ENCODE measurements around the gene AHI1. TPM values are rescaled to one million over a fixed set of nuclear protein-coding genes. Genes with fewer than 3 reads are reported as not detected.

AHI1 gene
- total and polyA plus RNA-seq, 2 donors (not counting 1 experiment from before 2014, with no cell fraction given), result 14.2 to 22.8 TPM

DNA sequence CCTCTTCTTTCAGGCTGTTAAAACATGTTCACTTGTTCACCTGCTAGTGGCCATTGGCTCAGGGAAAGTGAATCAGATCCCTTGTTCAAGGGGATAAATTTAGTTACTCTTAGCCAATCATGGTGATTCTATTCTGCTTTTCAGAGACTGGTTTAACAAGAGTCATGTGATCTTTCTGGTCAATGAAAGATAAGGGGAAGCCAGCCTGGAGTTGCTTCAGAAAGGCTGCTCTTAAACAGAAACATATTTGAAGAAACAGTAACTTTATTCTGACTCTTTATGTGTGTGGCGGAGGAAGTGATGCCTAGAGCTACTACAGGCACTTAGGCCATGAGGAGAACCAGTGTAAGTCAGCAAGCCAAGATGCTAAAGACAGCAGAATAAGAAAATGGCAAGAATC lies 28.1 kb upstream of the AHI1 start:
- H3K4me3 ChIP-seq (replicated peaks in 1 of 4; ENCODE audit: control extremely low read depth in 1 of 4, insufficient read depth in 1 of 4, low read depth in 3 of 4, low read length in 4 of 4), result no peak overlapping the region
- no peak overlapping the region for H3K9ac ChIP-seq (ENCODE audit: insufficient read depth, low read length)
- no peaks in the 10 kb centered on the region for H3K27me3 ChIP-seq (ENCODE audit: control insufficient read depth, insufficient read depth, low read length)
- no peak overlapping the region for H3K27ac ChIP-seq (ENCODE audit: insufficient read depth, low read length)
- no peaks in the 10 kb centered on the region for H3K36me3 ChIP-seq (ENCODE audit: control insufficient read depth, insufficient read depth, low read length)
- peaks cover 2% of the 10 kb centered on the region for H3K4me1 ChIP-seq (ENCODE audit: control insufficient read depth, extremely low read depth, insufficient read depth, low read length)
- H3K4me2 ChIP-seq (ENCODE audit: extremely low read depth, insufficient read depth, low read length), result no peak overlapping the region
- no peak for TF ChIP-seq EZH2 (IDR thresholded peaks at IDR 0.05; ENCODE audit: low read length, missing control alignments)
- DNase-seq (ENCODE audit: low read depth in 2 of 2), result no peak
- no peak overlapping the region for H2AFZ ChIP-seq (ENCODE audit: low read length)
- no peaks in the 10 kb centered on the region for H3K79me2 ChIP-seq (ENCODE audit: control insufficient read depth, insufficient read depth, low read length)
- H3K9me3 ChIP-seq (ENCODE audit: control insufficient read depth, insufficient read depth, low read depth, low read length), result no peaks in the 10 kb centered on the region
- no peaks in the 10 kb centered on the region for H4K20me1 ChIP-seq (ENCODE audit: control insufficient read depth, extremely low read depth, insufficient read depth, low read length)

DNA sequence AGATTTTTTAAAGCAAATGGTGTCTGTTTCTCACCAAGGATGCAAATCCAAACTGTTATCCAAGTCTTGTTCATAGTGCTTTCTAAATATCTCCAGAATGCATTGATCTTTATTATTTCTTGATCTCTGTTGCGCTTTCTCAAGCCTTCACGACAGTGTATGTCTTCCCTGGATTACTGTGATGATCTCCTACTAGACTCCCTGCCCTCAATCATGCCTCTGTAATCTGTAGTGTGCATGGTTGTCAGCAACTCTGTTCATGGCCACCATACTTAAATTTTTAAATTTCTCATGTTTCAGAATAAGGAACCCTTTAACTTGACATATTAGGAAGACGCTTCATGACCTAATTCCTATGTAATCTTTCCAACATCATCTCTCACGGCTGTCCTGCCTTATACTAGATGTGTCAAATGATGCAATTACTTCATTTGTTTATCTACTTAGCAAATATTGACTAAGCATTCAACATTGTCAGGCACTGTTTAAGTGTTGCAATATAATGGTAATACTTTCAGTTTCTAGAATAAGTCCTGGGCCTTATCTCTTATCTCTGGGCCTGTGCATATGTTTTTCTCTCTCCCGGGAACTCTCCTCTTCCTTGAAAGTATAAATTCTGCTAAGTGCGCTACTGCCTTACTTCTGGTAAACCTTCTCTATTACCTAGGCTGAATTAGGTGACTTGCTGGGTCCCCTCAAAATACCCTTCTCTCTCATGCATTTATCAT lies 25.6 kb upstream of the AHI1 start:
- Histone ChIP-seq H4K20me1 (ENCODE audit: control insufficient read depth, extremely low read depth, insufficient read depth, low read length) (no peaks in the 10 kb centered on the region), H3K36me3 (ENCODE audit: control insufficient read depth, insufficient read depth, low read length) (no peaks in the 10 kb centered on the region), H3K4me2 (ENCODE audit: extremely low read depth, insufficient read depth, low read length) (no peak overlapping the region), H3K27me3 (ENCODE audit: control insufficient read depth, insufficient read depth, low read length) (no peaks in the 10 kb centered on the region), H3K9me3 (ENCODE audit: control insufficient read depth, insufficient read depth, low read depth, low read length) (no peaks in the 10 kb centered on the region), H3K79me2 (ENCODE audit: control insufficient read depth, insufficient read depth, low read length) (no peaks in the 10 kb centered on the region), H3K9ac (ENCODE audit: insufficient read depth, low read length) (no peak overlapping the region), H3K4me3 (replicated peaks in 1 of 4; ENCODE audit: control extremely low read depth in 1 of 4, insufficient read depth in 1 of 4, low read depth in 3 of 4, low read length in 4 of 4) (no peak overlapping the region), H2AFZ (ENCODE audit: low read length) (no peak overlapping the region), H3K4me1 (ENCODE audit: control insufficient read depth, extremely low read depth, insufficient read depth, low read length) (peaks cover 2% of the 10 kb centered on the region), H3K27ac (ENCODE audit: insufficient read depth, low read length) (no peak overlapping the region)
- peak; percentile 30 to 82 for DNase-seq (ENCODE audit: low read depth in 2 of 2)
- no peak for TF ChIP-seq EZH2 (IDR thresholded peaks at IDR 0.05; ENCODE audit: low read length, missing control alignments)
- TF ChIP-seq, protein P1, sequence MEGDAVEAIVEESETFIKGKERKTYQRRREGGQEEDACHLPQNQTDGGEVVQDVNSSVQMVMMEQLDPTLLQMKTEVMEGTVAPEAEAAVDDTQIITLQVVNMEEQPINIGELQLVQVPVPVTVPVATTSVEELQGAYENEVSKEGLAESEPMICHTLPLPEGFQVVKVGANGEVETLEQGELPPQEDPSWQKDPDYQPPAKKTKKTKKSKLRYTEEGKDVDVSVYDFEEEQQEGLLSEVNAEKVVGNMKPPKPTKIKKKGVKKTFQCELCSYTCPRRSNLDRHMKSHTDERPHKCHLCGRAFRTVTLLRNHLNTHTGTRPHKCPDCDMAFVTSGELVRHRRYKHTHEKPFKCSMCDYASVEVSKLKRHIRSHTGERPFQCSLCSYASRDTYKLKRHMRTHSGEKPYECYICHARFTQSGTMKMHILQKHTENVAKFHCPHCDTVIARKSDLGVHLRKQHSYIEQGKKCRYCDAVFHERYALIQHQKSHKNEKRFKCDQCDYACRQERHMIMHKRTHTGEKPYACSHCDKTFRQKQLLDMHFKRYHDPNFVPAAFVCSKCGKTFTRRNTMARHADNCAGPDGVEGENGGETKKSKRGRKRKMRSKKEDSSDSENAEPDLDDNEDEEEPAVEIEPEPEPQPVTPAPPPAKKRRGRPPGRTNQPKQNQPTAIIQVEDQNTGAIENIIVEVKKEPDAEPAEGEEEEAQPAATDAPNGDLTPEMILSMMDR (conservative IDR thresholded peaks at IDR 0.05 in 1 of 2, IDR thresholded peaks at IDR 0.05 in 1 of 2; ENCODE audit: low read depth in 1 of 2, low read length in 2 of 2), result no peak

DNA sequence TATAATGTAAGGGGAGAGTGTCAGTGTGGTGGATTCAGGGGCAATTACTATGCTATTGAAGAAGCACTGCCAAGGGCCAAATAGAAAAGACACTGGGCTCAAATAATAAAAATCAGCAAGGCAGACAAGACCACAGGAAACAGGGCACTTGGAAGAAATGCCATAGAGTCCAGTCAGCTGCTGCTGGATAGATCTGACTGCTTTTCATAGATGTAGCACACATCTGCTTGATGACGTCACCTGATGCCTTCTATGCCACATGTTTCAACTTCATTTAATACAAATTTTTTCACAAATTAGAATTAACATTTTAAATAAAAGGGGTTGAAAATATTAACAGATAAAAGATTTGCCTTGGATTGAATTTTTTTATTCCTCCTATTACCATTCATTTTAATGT lies 23.9 kb upstream of the AHI1 start:
- Histone ChIP-seq H3K9ac (ENCODE audit: insufficient read depth, low read length) (no peak overlapping the region), H3K9me3 (ENCODE audit: control insufficient read depth, insufficient read depth, low read depth, low read length) (no peaks in the 10 kb centered on the region), H3K36me3 (ENCODE audit: control insufficient read depth, insufficient read depth, low read length) (no peaks in the 10 kb centered on the region), H3K4me3 (replicated peaks in 1 of 4; ENCODE audit: control extremely low read depth in 1 of 4, insufficient read depth in 1 of 4, low read depth in 3 of 4, low read length in 4 of 4) (no peak overlapping the region), H3K27ac (ENCODE audit: insufficient read depth, low read length) (no peak overlapping the region), H4K20me1 (ENCODE audit: control insufficient read depth, extremely low read depth, insufficient read depth, low read length) (no peaks in the 10 kb centered on the region), H3K79me2 (ENCODE audit: control insufficient read depth, insufficient read depth, low read length) (no peaks in the 10 kb centered on the region), H2AFZ (ENCODE audit: low read length) (no peak overlapping the region), H3K4me1 (ENCODE audit: control insufficient read depth, extremely low read depth, insufficient read depth, low read length) (peaks cover 2% of the 10 kb centered on the region), H3K27me3 (ENCODE audit: control insufficient read depth, insufficient read depth, low read length) (no peaks in the 10 kb centered on the region), H3K4me2 (ENCODE audit: extremely low read depth, insufficient read depth, low read length) (no peak overlapping the region)
- no peak for TF ChIP-seq EZH2 (IDR thresholded peaks at IDR 0.05; ENCODE audit: low read length, missing control alignments)
- TF ChIP-seq, protein P1 (conservative IDR thresholded peaks at IDR 0.05 in 1 of 2, IDR thresholded peaks at IDR 0.05 in 1 of 2; ENCODE audit: low read depth in 1 of 2, low read length in 2 of 2), result no peak
- DNase-seq (ENCODE audit: low read depth in 2 of 2), result peak in 1 of 2 donors; percentile 49
